ENCODE data around the gene PDE6A. TPM values are rescaled to one million over a fixed set of nuclear protein-coding genes. Genes with fewer than 3 reads are reported as not detected.

PDE6A gene
- total RNA-seq, 1 experiment from 2014 or later: not detected

DNA sequence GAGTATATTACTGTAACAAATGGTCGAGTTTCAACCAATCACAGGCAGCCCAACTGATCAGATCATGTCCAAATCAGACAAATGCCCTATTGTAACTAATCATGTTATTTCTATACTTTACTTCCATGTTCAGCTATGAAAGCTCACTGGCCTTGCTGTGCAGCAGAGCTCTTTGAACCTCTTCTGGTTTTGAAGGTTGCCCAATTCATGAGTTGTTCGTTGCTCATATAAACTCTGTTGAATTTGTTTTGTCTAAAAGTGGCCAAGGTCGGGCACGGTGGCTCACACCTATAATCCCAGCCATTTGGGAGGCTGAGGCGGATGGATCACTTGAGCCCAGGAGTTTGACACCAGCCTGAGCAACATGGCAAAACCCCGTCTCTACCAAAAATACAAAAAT lies 21.6 kb downstream of the PDE6A start:
- Mint-ChIP-seq H3K9me3 (no peaks in the 10 kb centered on the region), H3K36me3 (no peaks in the 10 kb centered on the region), H3K27me3 (ENCODE audit: low read depth) (no peaks in the 10 kb centered on the region), H3K4me3 (no peak overlapping the region), H3K27ac (no peak overlapping the region), H3K4me1 (no peaks in the 10 kb centered on the region)
- CTCF ChIA-PET: interaction anchor here (1.6 kb wide), 1 partner anchor 70 kb away, joined by 3 read pairs; no protein-coding TSS in a partner anchor
- DNase-seq (ENCODE audit: low spot score) (no peak), ATAC-seq (no peak)
- TF ChIP-seq EMX1 (CRISPR knock-in tag; IDR thresholded peaks at IDR 0.05): no peak
- no peak for TF ChIP-seq ZNF232 (CRISPR knock-in tag; IDR thresholded peaks at IDR 0.05)
- TF ChIP-seq, protein P1, sequence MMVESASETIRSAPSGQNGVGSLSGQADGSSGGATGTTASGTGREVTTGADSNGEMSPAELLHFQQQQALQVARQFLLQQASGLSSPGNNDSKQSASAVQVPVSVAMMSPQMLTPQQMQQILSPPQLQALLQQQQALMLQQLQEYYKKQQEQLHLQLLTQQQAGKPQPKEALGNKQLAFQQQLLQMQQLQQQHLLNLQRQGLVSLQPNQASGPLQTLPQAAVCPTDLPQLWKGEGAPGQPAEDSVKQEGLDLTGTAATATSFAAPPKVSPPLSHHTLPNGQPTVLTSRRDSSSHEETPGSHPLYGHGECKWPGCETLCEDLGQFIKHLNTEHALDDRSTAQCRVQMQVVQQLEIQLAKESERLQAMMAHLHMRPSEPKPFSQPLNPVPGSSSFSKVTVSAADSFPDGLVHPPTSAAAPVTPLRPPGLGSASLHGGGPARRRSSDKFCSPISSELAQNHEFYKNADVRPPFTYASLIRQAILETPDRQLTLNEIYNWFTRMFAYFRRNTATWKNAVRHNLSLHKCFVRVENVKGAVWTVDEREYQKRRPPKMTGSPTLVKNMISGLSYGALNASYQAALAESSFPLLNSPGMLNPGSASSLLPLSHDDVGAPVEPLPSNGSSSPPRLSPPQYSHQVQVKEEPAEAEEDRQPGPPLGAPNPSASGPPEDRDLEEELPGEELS (CRISPR knock-in tag; IDR thresholded peaks at IDR 0.05): no peak
- no peak for TF ChIP-seq ZNF423 (CRISPR knock-in tag; IDR thresholded peaks at IDR 0.05)
- TF ChIP-seq, protein P2, sequence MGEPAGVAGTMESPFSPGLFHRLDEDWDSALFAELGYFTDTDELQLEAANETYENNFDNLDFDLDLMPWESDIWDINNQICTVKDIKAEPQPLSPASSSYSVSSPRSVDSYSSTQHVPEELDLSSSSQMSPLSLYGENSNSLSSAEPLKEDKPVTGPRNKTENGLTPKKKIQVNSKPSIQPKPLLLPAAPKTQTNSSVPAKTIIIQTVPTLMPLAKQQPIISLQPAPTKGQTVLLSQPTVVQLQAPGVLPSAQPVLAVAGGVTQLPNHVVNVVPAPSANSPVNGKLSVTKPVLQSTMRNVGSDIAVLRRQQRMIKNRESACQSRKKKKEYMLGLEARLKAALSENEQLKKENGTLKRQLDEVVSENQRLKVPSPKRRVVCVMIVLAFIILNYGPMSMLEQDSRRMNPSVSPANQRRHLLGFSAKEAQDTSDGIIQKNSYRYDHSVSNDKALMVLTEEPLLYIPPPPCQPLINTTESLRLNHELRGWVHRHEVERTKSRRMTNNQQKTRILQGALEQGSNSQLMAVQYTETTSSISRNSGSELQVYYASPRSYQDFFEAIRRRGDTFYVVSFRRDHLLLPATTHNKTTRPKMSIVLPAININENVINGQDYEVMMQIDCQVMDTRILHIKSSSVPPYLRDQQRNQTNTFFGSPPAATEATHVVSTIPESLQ (CRISPR knock-in tag; IDR thresholded peaks at IDR 0.05): no peak
- TF ChIP-seq, protein P3, sequence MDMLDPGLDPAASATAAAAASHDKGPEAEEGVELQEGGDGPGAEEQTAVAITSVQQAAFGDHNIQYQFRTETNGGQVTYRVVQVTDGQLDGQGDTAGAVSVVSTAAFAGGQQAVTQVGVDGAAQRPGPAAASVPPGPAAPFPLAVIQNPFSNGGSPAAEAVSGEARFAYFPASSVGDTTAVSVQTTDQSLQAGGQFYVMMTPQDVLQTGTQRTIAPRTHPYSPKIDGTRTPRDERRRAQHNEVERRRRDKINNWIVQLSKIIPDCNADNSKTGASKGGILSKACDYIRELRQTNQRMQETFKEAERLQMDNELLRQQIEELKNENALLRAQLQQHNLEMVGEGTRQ (CRISPR knock-in tag; IDR thresholded peaks at IDR 0.05): no peak
- TF ChIP-seq, protein P4, sequence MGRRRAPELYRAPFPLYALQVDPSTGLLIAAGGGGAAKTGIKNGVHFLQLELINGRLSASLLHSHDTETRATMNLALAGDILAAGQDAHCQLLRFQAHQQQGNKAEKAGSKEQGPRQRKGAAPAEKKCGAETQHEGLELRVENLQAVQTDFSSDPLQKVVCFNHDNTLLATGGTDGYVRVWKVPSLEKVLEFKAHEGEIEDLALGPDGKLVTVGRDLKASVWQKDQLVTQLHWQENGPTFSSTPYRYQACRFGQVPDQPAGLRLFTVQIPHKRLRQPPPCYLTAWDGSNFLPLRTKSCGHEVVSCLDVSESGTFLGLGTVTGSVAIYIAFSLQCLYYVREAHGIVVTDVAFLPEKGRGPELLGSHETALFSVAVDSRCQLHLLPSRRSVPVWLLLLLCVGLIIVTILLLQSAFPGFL (CRISPR knock-in tag; IDR thresholded peaks at IDR 0.05; ENCODE audit: borderline replicate concordance): no peak
- no peak for TF ChIP-seq FOXJ3 (CRISPR knock-in tag; IDR thresholded peaks at IDR 0.05; ENCODE audit: borderline replicate concordance)
- TF ChIP-seq, protein P5, sequence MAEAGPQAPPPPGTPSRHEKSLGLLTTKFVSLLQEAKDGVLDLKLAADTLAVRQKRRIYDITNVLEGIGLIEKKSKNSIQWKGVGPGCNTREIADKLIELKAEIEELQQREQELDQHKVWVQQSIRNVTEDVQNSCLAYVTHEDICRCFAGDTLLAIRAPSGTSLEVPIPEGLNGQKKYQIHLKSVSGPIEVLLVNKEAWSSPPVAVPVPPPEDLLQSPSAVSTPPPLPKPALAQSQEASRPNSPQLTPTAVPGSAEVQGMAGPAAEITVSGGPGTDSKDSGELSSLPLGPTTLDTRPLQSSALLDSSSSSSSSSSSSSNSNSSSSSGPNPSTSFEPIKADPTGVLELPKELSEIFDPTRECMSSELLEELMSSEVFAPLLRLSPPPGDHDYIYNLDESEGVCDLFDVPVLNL (CRISPR knock-in tag; IDR thresholded peaks at IDR 0.05; ENCODE audit: borderline replicate concordance, low read depth): no peak
- TF ChIP-seq, protein P6, sequence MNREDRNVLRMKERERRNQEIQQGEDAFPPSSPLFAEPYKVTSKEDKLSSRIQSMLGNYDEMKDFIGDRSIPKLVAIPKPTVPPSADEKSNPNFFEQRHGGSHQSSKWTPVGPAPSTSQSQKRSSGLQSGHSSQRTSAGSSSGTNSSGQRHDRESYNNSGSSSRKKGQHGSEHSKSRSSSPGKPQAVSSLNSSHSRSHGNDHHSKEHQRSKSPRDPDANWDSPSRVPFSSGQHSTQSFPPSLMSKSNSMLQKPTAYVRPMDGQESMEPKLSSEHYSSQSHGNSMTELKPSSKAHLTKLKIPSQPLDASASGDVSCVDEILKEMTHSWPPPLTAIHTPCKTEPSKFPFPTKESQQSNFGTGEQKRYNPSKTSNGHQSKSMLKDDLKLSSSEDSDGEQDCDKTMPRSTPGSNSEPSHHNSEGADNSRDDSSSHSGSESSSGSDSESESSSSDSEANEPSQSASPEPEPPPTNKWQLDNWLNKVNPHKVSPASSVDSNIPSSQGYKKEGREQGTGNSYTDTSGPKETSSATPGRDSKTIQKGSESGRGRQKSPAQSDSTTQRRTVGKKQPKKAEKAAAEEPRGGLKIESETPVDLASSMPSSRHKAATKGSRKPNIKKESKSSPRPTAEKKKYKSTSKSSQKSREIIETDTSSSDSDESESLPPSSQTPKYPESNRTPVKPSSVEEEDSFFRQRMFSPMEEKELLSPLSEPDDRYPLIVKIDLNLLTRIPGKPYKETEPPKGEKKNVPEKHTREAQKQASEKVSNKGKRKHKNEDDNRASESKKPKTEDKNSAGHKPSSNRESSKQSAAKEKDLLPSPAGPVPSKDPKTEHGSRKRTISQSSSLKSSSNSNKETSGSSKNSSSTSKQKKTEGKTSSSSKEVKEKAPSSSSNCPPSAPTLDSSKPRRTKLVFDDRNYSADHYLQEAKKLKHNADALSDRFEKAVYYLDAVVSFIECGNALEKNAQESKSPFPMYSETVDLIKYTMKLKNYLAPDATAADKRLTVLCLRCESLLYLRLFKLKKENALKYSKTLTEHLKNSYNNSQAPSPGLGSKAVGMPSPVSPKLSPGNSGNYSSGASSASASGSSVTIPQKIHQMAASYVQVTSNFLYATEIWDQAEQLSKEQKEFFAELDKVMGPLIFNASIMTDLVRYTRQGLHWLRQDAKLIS (CRISPR knock-in tag; IDR thresholded peaks at IDR 0.05; ENCODE audit: borderline replicate concordance): no peak
- TF ChIP-seq ETV6 (CRISPR knock-in tag; IDR thresholded peaks at IDR 0.05): no peak
- TF ChIP-seq TEAD4 (CRISPR knock-in tag; IDR thresholded peaks at IDR 0.05): no peak
- TF ChIP-seq, protein P7, sequence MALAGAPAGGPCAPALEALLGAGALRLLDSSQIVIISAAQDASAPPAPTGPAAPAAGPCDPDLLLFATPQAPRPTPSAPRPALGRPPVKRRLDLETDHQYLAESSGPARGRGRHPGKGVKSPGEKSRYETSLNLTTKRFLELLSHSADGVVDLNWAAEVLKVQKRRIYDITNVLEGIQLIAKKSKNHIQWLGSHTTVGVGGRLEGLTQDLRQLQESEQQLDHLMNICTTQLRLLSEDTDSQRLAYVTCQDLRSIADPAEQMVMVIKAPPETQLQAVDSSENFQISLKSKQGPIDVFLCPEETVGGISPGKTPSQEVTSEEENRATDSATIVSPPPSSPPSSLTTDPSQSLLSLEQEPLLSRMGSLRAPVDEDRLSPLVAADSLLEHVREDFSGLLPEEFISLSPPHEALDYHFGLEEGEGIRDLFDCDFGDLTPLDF (CRISPR knock-in tag; IDR thresholded peaks at IDR 0.05): no peak
- no peak for TF ChIP-seq ATF1 (CRISPR knock-in tag; IDR thresholded peaks at IDR 0.05)
- no peak for TF ChIP-seq JUN (CRISPR knock-in tag; IDR thresholded peaks at IDR 0.05)
- POLR2A ChIA-PET: no interaction called here

All from WTC11 (cell line).